Endometrial microvascular endothelial cells (primary cell): ENCODE results near the gene COL12A1. TPM values are rescaled to one million over a fixed set of nuclear protein-coding genes. Genes with fewer than 3 reads are reported as not detected.

Source experiments
- in situ Hi-C: cut with HindIII; loops from 2 replicates; pipeline ENCODE4 v1.10.0; 2017; ENCODE audit warnings: low sequenced_read_pairs, low pct_unique_long_range_greater_than_20kb; ENCODE audit errors: inconsistent ontology term
- total RNA-seq: library from RNA; depleted of rRNA; stranded (reverse); fragments of >200 nt; gene quantifications from one replicate; pipeline ENCODE4 v1.2.3, GENCODE V29; 2015; ENCODE audit errors: inconsistent ontology term

The COL12A1 gene
- total RNA-seq, 1 donor from 2014 or later, result 64.7 TPM

GRCh38 chr6:75117701-75118100, 88.2 kb downstream of the COL12A1 start:
- in situ Hi-C loops, result no loop called here

GRCh38 chr6:75116946-75117345, 88.9 kb downstream of the COL12A1 start:
- in situ Hi-C loops, result no loop called here

- in situ Hi-C loops, result no loop called here
Measured at GRCh38 chr6:75115481-75115880, 90.4 kb downstream of the COL12A1 start.

- in situ Hi-C loops, result no loop called here
Measured at GRCh38 chr6:75114806-75115205, 91.0 kb downstream of the COL12A1 start.

DNA sequence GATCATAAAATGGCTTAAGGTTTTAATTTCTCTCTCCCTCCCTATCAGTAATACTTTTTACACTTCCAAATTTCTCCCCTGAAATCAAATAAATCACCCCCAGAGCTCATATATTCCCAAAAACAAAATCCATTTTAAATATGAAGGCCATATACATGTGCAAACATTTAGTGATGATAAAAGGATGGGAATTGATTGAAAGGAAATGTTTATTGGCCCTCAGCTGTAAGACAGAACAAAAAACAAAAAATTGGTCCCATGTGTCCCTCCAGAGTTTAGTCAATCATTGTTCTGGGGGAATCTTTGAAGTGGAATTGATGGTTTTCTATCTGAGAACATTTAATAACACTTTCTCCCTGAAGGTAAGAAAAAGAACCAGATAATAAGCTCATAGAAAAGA, 91.7 kb downstream of the COL12A1 start:
- in situ Hi-C loops, result no loop called here

DNA sequence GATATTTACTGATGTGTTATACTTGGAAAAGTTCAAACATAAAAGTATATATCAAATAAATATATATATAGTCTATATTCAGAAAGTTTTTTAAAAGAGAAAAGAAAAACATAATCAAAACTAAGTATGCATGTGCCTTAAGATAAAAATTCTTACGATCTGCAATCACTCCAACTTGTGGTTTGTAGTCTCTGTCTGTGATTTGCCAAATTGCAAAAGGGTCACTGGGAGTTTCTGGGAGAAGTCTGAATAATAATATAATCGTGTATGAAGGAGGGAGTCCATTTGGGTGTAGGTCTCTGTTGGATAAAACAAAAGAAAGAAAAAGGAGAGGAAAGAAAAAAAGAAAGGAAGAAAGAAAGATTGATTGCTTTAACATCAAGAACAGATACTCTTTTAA, 92.4 kb downstream of the COL12A1 start:
- in situ Hi-C loops, result no loop called here

DNA sequence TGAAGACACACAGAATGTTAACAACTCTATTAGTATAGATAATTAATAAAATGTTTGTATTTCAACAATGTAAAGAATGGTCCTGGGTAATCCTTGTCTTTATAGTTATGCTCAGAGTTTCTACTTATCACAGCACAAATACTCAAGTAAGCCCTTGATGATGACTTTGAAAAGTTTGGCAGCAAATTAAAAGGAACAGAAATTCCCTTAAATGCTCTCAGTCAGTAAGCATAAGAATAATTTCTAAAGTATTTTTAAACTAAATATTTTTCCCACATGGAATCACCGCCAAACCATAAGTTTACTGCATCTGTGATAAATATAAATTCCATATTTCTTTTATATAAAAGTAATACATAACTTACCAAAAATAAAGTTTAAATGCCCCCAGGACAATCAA, 96.1 kb downstream of the COL12A1 start:
- in situ Hi-C loops, result no loop called here

GRCh38 chr6:75109022-75109421, 96.8 kb downstream of the COL12A1 start:
- in situ Hi-C loops, result no loop called here

GRCh38 chr6:75108333-75108974, 97.4 kb downstream of the COL12A1 start:
- in situ Hi-C loops, result no loop called here

DNA sequence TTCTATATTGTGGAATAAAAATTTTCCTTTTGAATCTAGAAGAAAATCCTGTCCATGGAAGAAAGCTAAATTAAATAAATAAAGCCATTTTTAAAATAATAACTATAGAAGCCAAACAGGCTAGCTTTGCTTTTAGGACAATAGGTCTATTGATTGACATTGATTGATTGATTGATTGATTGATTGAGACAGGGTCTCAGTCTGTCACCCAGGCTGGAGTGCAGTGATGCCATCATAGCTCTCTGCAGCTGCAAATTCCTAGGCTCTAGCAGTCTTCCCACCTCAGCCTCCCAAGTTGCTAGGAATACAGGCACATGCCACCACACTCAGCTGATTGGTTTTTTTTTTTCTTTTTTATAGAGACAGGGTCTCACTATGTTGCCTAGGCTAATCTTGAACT, 97.9 kb downstream of the COL12A1 start:
- in situ Hi-C loops, result no loop called here

- in situ Hi-C loops, result no loop called here
Measured at GRCh38 chr6:75106426-75106825, 99.4 kb downstream of the COL12A1 start.

- in situ Hi-C loops, result no loop called here
Measured at GRCh38 chr6:75103431-75103830, 102.4 kb downstream of the COL12A1 start.

DNA sequence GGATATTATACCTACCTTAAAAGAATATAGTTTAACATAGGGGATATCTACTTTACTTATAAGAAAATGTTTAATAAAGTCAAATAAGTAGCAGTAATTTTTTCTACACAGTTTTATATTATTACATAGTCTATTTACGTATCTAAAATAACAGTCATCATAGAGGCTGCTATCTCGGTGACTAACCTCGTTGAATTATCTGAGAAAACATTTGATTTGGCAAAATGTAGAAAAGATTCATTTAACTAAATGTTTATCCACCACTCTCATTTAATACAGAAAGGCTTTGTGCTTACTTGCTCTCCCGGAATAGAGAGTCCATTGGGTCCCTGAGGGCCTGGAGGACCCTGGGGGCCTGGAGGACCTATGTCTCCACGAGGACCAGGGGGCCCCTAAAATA, 103.6 kb downstream of the COL12A1 start:
- in situ Hi-C loops, result no loop called here

GRCh38 chr6:75101896-75102295, 104.0 kb downstream of the COL12A1 start:
- in situ Hi-C loops, result no loop called here

GRCh38 chr6:75098709-75099108, 107.1 kb downstream of the COL12A1 start:
- in situ Hi-C loops, result no loop called here

DNA sequence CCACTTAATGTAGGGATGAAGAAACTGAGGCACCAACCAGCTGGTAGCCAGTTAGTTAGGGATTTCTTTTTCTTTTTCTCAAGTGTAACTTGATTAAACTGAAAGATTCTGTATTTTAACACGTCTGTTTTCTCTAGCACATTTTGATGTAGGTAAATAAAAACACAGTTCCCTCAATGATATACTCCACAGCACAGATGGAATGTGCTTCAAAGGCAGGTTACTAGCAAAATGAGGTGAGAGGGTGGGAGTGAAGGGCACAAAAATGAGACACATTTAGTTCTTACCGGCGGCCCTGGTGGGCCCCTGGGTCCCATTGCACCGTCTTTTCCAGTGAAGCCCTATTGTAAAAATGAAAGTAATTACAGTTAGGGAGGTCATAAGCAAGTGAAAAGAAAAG, 108.9 kb downstream of the COL12A1 start:
- in situ Hi-C loops, result no loop called here

DNA sequence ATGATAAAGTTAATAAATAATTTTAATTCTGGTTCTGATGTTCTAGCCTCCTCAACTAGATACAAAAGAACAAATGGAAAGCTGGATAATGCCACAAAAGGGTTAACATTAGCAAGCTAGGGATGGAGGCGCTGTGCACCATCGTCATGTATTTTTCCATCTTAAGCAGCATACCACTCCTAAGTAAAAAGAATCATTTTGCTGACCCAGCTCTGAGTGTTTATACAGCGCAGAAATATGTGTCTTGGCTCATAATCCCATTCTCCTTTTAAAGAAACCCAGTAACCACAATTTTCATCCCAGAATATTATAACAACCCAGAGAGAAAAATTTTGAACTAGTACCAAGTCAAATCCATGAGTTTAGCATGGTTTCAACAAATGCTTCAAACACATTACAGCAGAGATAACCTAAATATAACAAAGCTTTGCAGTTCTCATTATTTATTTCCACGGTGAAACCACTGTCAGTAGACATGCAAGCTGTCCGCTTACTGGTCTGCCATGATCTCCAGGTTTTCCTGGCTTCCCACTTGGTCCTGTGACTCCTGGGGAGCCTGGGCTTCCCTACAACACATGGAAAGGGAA, 111.1 kb downstream of the COL12A1 start:
- in situ Hi-C loops, result no loop called here

DNA sequence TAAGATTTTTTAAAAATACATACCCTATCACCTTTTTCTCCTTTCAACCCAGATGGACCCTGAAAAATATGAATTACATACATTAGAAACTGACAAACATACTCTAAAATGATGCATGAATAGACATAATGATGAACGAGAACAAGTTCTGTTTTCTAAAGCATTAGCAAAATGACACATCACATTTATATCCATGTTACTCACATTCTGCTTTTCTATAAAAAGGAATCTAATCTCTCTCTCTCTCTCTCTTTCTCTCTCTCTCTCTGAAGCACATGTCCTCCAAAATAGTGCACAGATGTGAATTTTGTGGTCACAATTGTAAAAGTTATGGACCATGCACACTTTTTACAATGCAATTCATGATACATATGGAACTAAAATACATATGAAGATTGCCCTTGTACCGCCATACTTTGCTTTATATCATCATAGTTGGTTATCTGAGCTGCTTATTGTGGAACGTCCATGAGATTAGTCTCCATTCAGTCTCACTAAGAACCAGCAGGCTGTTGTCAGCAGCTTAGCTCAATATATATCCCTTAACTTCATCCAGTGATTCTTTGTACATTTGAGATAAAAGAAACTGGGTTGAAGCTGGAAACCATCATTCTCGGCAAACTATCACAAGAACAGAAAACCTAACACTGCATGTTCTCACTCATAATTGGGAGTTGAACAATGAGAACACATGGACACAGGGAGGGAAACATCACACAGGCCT, 114.2 kb downstream of the COL12A1 start:
- in situ Hi-C loops, result no loop called here

- in situ Hi-C loops, result no loop called here
Measured at GRCh38 chr6:75090576-75090975, 115.3 kb downstream of the COL12A1 start.

- in situ Hi-C loops, result no loop called here
Measured at GRCh38 chr6:75089921-75090320, 115.9 kb downstream of the COL12A1 start.
